Endothelial cell (in vitro differentiated cells): ENCODE results near the gene RBMS2. TPM values are rescaled to one million over a fixed set of nuclear protein-coding genes. Genes with fewer than 3 reads are reported as not detected.
"Not testable (repeated sequence)": the region's sequence is repeated elsewhere in the genome, so short reads cannot be mapped to it uniquely, and the experiment has no call there.

ENCODE experiments used
- DNase-seq: peaks from one replicate; pipeline ENCODE4 v3.0.0; 2021; ENCODE audit warnings: low spot score
- H3K27ac Mint-ChIP-seq: one replicate; pipeline ENCODE4 v1.8.0; 2021; ENCODE audit warnings: mixed read lengths, inconsistent platforms; ENCODE audit not compliant: unreplicated experiment
- H3K27me3 Mint-ChIP-seq: one replicate; pipeline ENCODE4 v1.8.0; 2021; ENCODE audit warnings: mild to moderate bottlenecking, moderate library complexity, mixed read lengths, inconsistent platforms; ENCODE audit not compliant: unreplicated experiment
- H3K36me3 Mint-ChIP-seq: one replicate; pipeline ENCODE4 v1.8.0; 2021; ENCODE audit warnings: mild to moderate bottlenecking, low read depth, mixed read lengths, inconsistent platforms; ENCODE audit not compliant: unreplicated experiment
- H3K4me1 Mint-ChIP-seq: one replicate; pipeline ENCODE4 v1.8.0; 2021; ENCODE audit warnings: mild to moderate bottlenecking, mixed read lengths, inconsistent platforms; ENCODE audit not compliant: unreplicated experiment
- H3K4me3 Mint-ChIP-seq: one replicate; pipeline ENCODE4 v1.8.0; 2021; ENCODE audit warnings: mild to moderate bottlenecking, mixed read lengths, inconsistent platforms; ENCODE audit not compliant: unreplicated experiment
- H3K9me3 Mint-ChIP-seq: one replicate; pipeline ENCODE4 v1.8.0; 2021; ENCODE audit warnings: mixed read lengths, inconsistent platforms; ENCODE audit not compliant: unreplicated experiment
- total RNA-seq: library from RNA; stranded (reverse); fragmentation: NEBNext Ultra II Directional; extraction: Animal tissue kit (Norgen Biotek cat#: 25700); gene quantifications from one replicate; pipeline ENCODE4 v1.2.1, GENCODE V29; 2021; ENCODE audit not compliant: unreplicated experiment
- TF ChIP-seq, protein P1 (sequence below): fragments of 200-600 bp; sonication (generic); IDR thresholded peaks from one replicate; pipeline ENCODE4 v1.5.0; 2021; ENCODE audit warnings: antibody characterized with exemption; ENCODE audit not compliant: unreplicated experiment

The RBMS2 gene
- total RNA-seq, 1 donor from 2014 or later, result 122 TPM

DNA sequence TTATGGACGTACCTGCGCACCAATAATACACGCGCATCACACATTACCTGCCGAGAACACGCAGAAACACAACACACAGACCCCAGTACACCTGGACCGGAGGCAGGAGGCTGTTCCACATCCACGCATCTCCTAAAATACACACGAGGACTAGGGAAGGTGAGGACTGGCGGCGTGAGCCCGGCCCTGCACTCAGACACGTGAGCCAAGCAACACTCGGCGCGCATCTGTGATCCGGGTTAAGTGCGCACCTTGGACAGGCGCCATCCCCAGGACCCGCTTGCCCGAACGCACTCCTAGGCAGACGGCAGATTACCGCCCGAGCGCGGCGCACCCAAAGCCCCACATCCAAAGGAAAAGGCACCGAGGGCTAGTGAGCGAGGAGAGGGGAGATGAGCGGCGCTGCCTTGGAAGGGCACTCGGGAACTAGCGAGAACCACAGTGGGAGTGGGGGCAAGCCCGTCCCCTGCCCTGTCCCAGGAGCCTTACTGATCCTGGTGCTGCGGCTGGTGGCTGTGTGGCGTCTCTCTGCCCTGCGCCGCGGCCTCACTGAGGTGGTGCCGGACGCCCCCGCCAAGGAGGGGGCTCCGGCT is 34.1 kb upstream of the RBMS2 start:
- Mint-ChIP-seq H3K4me3 (peak overlapping the region; percentile 85), H3K27me3 (peaks cover 22% of the 10 kb centered on the region), H3K4me1 (peaks cover 13% of the 10 kb centered on the region), H3K9me3 (peaks cover 4% of the 10 kb centered on the region), H3K36me3 (no peaks in the 10 kb centered on the region), H3K27ac (no peak overlapping the region)
- TF ChIP-seq, protein P1, sequence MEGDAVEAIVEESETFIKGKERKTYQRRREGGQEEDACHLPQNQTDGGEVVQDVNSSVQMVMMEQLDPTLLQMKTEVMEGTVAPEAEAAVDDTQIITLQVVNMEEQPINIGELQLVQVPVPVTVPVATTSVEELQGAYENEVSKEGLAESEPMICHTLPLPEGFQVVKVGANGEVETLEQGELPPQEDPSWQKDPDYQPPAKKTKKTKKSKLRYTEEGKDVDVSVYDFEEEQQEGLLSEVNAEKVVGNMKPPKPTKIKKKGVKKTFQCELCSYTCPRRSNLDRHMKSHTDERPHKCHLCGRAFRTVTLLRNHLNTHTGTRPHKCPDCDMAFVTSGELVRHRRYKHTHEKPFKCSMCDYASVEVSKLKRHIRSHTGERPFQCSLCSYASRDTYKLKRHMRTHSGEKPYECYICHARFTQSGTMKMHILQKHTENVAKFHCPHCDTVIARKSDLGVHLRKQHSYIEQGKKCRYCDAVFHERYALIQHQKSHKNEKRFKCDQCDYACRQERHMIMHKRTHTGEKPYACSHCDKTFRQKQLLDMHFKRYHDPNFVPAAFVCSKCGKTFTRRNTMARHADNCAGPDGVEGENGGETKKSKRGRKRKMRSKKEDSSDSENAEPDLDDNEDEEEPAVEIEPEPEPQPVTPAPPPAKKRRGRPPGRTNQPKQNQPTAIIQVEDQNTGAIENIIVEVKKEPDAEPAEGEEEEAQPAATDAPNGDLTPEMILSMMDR, result no peak
- DNase-seq, result peak; percentile 23

DNA sequence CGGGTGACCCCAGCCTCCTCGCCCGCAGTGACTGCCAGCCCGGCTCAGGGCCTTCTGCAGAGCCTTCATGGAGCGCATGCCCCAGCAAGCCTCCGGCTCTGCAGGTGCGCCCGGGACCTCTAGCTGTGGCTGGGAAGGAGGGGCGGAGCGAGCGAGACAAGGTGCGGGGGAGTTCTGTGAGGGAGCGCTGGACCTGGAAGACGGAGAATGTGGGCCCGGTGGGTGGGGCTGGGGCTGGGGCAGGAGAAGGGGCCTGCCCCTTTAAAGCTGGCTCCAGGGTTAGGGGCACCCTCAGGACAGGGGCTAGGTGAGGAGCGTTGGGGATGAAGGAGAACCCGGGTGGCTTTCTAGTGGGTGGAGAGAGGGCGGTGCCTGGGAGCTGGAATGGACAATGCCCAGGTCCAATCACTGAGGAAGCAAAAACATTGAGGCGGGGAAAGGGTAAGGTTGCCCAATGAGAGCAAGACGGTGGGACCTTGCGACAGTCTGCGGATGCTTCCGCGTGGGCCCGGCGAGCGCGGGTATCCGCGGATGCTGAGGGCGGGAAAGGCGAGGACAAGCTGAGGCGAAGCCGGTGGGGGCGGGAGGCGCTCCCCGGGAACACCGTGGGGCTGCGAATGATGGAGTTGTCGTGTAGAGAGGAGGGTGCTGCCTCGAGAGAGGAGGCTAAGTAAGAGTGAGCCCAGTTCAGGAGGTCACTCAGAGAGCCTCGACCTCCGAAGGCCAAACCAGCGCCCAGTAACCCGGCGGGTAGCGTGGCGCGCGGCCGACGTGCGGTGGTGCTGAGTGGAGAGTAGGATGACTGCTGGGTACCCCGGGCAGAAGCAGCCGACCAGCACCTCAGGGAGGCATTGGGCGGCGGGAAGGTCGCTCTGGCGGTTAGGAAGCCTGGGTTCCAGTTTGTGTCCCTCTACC is 33.3 kb upstream of the RBMS2 start, which contains the start of gene GLS2:
TSS of gene GLS2 (minus strand) at position 121 of the 915 bp plus-strand sequence. CDS start at position 78, 43 bp downstream.
- Mint-ChIP-seq H3K27ac (no peak within 1 kb of the TSS), H3K4me1 (peaks cover 13% of the 10 kb centered on the region), H3K27me3 (peaks cover 22% of the 10 kb centered on the region), H3K9me3 (peaks cover 4% of the 10 kb centered on the region), H3K36me3 (no peaks in the 10 kb centered on the region), H3K4me3 (peak within 1 kb of the TSS; percentile 85)
- TF ChIP-seq, protein P1, result no peak
- peak; percentile 45 for DNase-seq

DNA sequence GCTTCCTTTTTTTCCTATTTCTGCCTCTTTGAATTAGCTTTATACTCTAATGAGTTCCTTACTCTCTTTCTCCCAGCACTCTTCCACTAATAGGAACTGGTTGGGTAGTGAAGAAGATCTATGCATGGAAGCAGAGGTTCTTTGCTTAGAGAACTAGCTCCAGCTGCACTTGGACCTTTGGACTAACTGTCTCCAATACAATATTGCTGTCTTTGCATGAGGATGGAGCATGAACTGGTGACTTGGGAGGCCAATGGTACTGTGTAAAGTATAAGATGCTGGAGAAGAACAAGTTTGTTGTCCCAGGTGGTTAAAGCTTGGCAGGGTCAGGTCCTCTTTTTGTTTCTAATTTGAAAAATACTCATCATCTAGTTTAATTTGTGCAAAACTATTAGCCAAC is 31.3 kb upstream of the RBMS2 start:
- H3K27ac Mint-ChIP-seq, result peak overlapping the region; percentile 13
- H3K27me3 Mint-ChIP-seq, result peaks cover 22% of the 10 kb centered on the region

DNA sequence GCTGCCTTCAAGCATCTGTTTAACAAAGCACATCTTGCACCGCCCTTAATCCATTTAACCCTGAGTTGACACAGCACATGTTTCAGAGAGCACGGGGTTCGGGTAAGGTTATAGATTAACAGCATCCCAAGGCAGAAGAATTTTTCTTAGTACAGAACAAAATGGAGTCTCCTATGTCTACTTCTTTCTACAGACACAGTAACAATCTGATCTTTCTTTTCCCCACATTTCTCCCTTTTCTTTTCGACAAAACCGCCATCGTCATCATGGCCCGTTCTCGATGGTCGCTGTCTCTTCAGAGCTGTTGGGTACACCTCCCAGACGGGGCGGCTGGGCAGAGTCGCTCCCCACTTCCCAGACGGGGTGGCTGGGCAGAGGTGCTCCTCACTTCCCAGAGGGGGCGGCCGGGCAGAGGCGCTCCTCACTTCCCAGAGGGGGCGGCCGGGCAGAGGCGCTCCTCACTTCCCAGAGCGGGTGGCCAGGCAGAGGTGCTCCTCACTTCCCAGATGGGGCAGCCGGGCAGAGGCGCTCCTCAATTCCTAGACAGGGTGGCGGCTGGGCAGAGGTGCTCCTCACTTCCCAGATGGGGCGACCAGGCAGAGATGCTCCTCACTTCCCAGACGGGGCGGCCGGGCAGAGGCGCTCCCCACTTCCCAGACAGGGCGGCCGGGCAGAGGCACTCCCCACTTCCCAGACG is 28.1 kb upstream of the RBMS2 start:
- H3K27ac Mint-ChIP-seq, H3K36me3 Mint-ChIP-seq, DNase-seq, H3K9me3 Mint-ChIP-seq, H3K4me3 Mint-ChIP-seq, H3K4me1 Mint-ChIP-seq: not testable (repeated sequence)
- peaks cover 16% of the 10 kb centered on the region for H3K27me3 Mint-ChIP-seq

More for the DNA sequence above, 31.3 kb upstream of the RBMS2 start:
- Mint-ChIP-seq H3K4me1 (peaks cover 13% of the 10 kb centered on the region), H3K9me3 (peaks cover 4% of the 10 kb centered on the region), H3K36me3 (no peaks in the 10 kb centered on the region), H3K4me3 (no peak overlapping the region)
- DNase-seq, result no peak
- TF ChIP-seq, protein P1, result no peak

DNA sequence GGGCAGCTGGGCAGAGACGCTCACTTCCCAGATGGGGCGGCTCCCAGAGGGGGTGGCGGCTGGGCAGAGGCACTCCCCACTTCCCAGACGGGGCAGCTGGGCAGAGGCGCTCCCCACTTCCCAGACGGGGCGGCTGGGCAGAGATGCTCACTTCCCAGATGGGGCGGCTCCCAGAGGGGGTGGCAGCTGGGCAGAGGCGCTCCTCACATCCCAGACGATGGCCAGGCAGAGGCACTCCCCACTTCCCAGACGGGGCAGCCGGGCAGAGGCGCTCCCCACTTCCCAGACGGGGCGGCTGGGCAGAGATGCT is 27.6 kb upstream of the RBMS2 start:
- H3K27ac Mint-ChIP-seq, H3K9me3 Mint-ChIP-seq, H3K4me1 Mint-ChIP-seq, DNase-seq, H3K36me3 Mint-ChIP-seq, H3K4me3 Mint-ChIP-seq: not testable (repeated sequence)
- H3K27me3 Mint-ChIP-seq, result peaks cover 12% of the 10 kb centered on the region

DNA sequence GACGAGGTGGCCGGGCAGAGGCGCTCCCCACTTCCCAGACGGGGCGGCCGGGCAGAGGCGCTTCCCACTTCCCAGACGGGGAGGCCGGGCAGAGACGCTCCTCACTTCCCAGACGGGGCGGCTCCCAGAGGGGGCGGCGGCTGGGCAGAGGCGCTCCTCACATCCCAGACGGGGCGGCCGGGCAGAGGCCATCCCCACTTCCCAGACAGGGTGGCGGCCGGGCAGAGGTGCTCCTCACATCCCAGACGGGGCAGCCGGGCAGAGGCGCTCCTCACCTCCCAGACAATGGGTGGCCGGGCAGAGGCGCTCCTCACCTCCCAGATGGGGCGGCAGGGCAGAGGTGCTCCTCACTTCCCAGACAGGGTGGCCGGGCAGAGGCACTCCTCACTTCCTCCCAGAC is 27.1 kb upstream of the RBMS2 start:
- DNase-seq, H3K27me3 Mint-ChIP-seq, H3K9me3 Mint-ChIP-seq, H3K27ac Mint-ChIP-seq, H3K4me1 Mint-ChIP-seq, H3K4me3 Mint-ChIP-seq, H3K36me3 Mint-ChIP-seq: not testable (repeated sequence)
